GM19372 (cell line): Measurements from ENCODE around the gene LTBP1.

Experiments
- ATAC-seq: cut with Tn5 transposase; IDR thresholded peaks from one replicate; pipeline ENCODE4 v1.9.1; 2021; ENCODE audit warnings: mild to moderate bottlenecking, low read depth, moderate library complexity; ENCODE audit not compliant: unreplicated experiment

LTBP1 gene

GRCh38 chr2:33104726-33105125 is 158.0 kb downstream of the LTBP1 start:
- no peak for ATAC-seq

- no peak for ATAC-seq
These were observed 159.4 kb downstream of the LTBP1 start for GRCh38 chr2:33106115-33106514.

GRCh38 chr2:33107690-33108482 is 161.1 kb downstream of the LTBP1 start:
- no peak for ATAC-seq

GRCh38 chr2:33108483-33109443 is 162.0 kb downstream of the LTBP1 start:
- ATAC-seq, result no peak

GRCh38 chr2:33110461-33110860 is 163.7 kb downstream of the LTBP1 start:
- ATAC-seq, result no peak

- no peak for ATAC-seq
These were observed 164.3 kb downstream of the LTBP1 start for GRCh38 chr2:33111002-33111446.

- no peak for ATAC-seq
These were observed 168.4 kb downstream of the LTBP1 start for GRCh38 chr2:33115196-33115595.

GRCh38 chr2:33115728-33116127 is 169.0 kb downstream of the LTBP1 start:
- no peak for ATAC-seq

- no peak for ATAC-seq
These were observed 170.0 kb downstream of the LTBP1 start for GRCh38 chr2:33116799-33117198.

GRCh38 chr2:33118651-33119050 is 171.9 kb downstream of the LTBP1 start:
- ATAC-seq, result no peak

GRCh38 chr2:33121416-33121815 is 174.7 kb downstream of the LTBP1 start:
- ATAC-seq, result no peak

- ATAC-seq, result no peak
These were observed 175.2 kb downstream of the LTBP1 start for GRCh38 chr2:33121925-33122324.

GRCh38 chr2:33122726-33123125 is 176.0 kb downstream of the LTBP1 start:
- ATAC-seq, result no peak

- ATAC-seq, result no peak
These were observed 176.5 kb downstream of the LTBP1 start for GRCh38 chr2:33123216-33123615.

GRCh38 chr2:33126552-33126951 is 179.8 kb downstream of the LTBP1 start:
- no peak for ATAC-seq

GRCh38 chr2:33126958-33127357 is 180.2 kb downstream of the LTBP1 start:
- ATAC-seq, result no peak

- no peak for ATAC-seq
These were observed 182.7 kb downstream of the LTBP1 start for GRCh38 chr2:33129263-33130053.

GRCh38 chr2:33130054-33130447 is 183.3 kb downstream of the LTBP1 start:
- no peak for ATAC-seq

GRCh38 chr2:33130544-33130943 is 183.8 kb downstream of the LTBP1 start:
- no peak for ATAC-seq

GRCh38 chr2:33131111-33131510 is 184.4 kb downstream of the LTBP1 start:
- ATAC-seq, result no peak

GRCh38 chr2:33131749-33132148 is 185.0 kb downstream of the LTBP1 start:
- ATAC-seq, result no peak
